GM06990 (cell line): ENCODE data around the gene JAZF1.

ENCODE experiments used
- DNase-seq: peaks from one replicate; pipeline ENCODE4 v3.0.0-alpha.2; 2011; ENCODE audit not compliant: insufficient read length; ENCODE audit errors: extremely low read depth
- H3K27me3 ChIP-seq: replicated peaks from 2 replicates; pipeline ENCODE4 v1.6.0; 2011; ENCODE audit warnings: low read length; ENCODE audit not compliant: control insufficient read depth, insufficient read depth
- H3K36me3 ChIP-seq: 2 replicates; pipeline ENCODE4 v1.5.1; 2011; ENCODE audit warnings: low read length; ENCODE audit not compliant: control insufficient read depth, insufficient read depth
- H3K4me3 ChIP-seq: replicated peaks from 2 replicates; pipeline ENCODE4 v1.5.1; 2011; ENCODE audit warnings: low read depth, mild to moderate bottlenecking, control low read depth, low read length
- CTCF ChIP-seq: IDR thresholded peaks from 2 replicates; pipeline ENCODE4 v1.5.1; 2011; ENCODE audit warnings: low read length, control low read depth, mild to moderate bottlenecking, inconsistent platforms; ENCODE audit not compliant: insufficient read depth, poor library complexity, severe bottlenecking

Gene JAZF1

GRCh38 chr7:28224675-28225074 lies 44.1 kb upstream of the JAZF1 start:
- no peak overlapping the region for H3K4me3 ChIP-seq
- no peaks in the 10 kb centered on the region for H3K27me3 ChIP-seq
- no peak for TF ChIP-seq CTCF
- DNase-seq, result no peak
- no peaks in the 10 kb centered on the region for H3K36me3 ChIP-seq

- TF ChIP-seq CTCF, result no peak
- DNase-seq, result no peak
- no peaks in the 10 kb centered on the region for H3K27me3 ChIP-seq
Measured at GRCh38 chr7:28224172-28224571, 43.6 kb upstream of the JAZF1 start.

GRCh38 chr7:28222636-28223035 lies 42.0 kb upstream of the JAZF1 start:
- H3K36me3 ChIP-seq, result no peaks in the 10 kb centered on the region
- no peak for TF ChIP-seq CTCF
- H3K4me3 ChIP-seq, result no peak overlapping the region
- no peak for DNase-seq
- no peaks in the 10 kb centered on the region for H3K27me3 ChIP-seq

More at GRCh38 chr7:28224172-28224571, 43.6 kb upstream of the JAZF1 start:
- H3K36me3 ChIP-seq, result no peaks in the 10 kb centered on the region
- no peak overlapping the region for H3K4me3 ChIP-seq

GRCh38 chr7:28219793-28220192 lies 39.2 kb upstream of the JAZF1 start:
- no peak for DNase-seq
- Histone ChIP-seq H3K4me3 (no peak overlapping the region), H3K27me3 (no peaks in the 10 kb centered on the region; the same call in 1 of the 2 replicates), H3K36me3 (no peaks in the 10 kb centered on the region)
- no peak for TF ChIP-seq CTCF

- Histone ChIP-seq H3K4me3 (no peak overlapping the region), H3K27me3 (no peaks in the 10 kb centered on the region; the same call in 1 of the 2 replicates), H3K36me3 (no peaks in the 10 kb centered on the region)
- DNase-seq, result no peak
- no peak for TF ChIP-seq CTCF
Measured at GRCh38 chr7:28217143-28217542, 36.5 kb upstream of the JAZF1 start.

GRCh38 chr7:28211006-28211405 lies 30.4 kb upstream of the JAZF1 start:
- H3K27me3 ChIP-seq, result no peaks in the 10 kb centered on the region; the same call in 1 of the 2 replicates
- H3K4me3 ChIP-seq, result no peak overlapping the region
- no peaks in the 10 kb centered on the region for H3K36me3 ChIP-seq
- no peak for DNase-seq
- TF ChIP-seq CTCF, result no peak
